WI38 (cell line): Measurements from ENCODE around the gene PEPD.

Experiments used
- H3K4me3 ChIP-seq: 2 replicates; pipeline ENCODE4 v1.5.1; 2011; ENCODE audit warnings: low read depth, mild to moderate bottlenecking, control low read depth, low read length
- CTCF ChIP-seq: IDR thresholded peaks from 2 replicates; pipeline ENCODE4 v1.5.1; 2012; ENCODE audit warnings: low read depth, mild to moderate bottlenecking, control low read depth, low read length

Gene PEPD

GRCh38 chr19:33401683-33402420 lies 119.7 kb downstream of the PEPD start:
- TF ChIP-seq CTCF: no peak
- H3K4me3 ChIP-seq: no peak overlapping the region

- no peak for TF ChIP-seq CTCF
- no peak overlapping the region for H3K4me3 ChIP-seq
These were observed 120.5 kb downstream of the PEPD start for GRCh38 chr19:33400856-33401682.

GRCh38 chr19:33399745-33400681 lies 121.6 kb downstream of the PEPD start:
- no peak overlapping the region for H3K4me3 ChIP-seq
- TF ChIP-seq CTCF: no peak

- no peak overlapping the region for H3K4me3 ChIP-seq
- TF ChIP-seq CTCF: no peak
These were observed 122.4 kb downstream of the PEPD start for GRCh38 chr19:33399081-33399744.

GRCh38 chr19:33398361-33399060 lies 123.1 kb downstream of the PEPD start:
- no peak overlapping the region for H3K4me3 ChIP-seq
- TF ChIP-seq CTCF: no peak
